SK-N-SH treated with all-trans-retinoic acid at 6 μM for 48 hours (cell line): Measurements from ENCODE around the gene IFIT5.

Experiments used
- CSDC2 ChIP-seq: fragments of 250-450 bp; sonication (Bioruptor Pico); IDR thresholded peaks from 2 replicates; pipeline ENCODE4 v1.5.0; 2020; ENCODE audit warnings: mild to moderate bottlenecking, moderate library complexity
- CSRNP3 ChIP-seq: fragments of 250-450 bp; sonication (Bioruptor Pico); IDR thresholded peaks from 2 replicates; pipeline ENCODE4 v1.5.1; 2021; ENCODE audit warnings: mild to moderate bottlenecking, moderate library complexity

GRCh38 chr10:89371987-89372386, 42.4 kb upstream of the IFIT5 start:
- TF ChIP-seq CSRNP3 (CRISPR knock-in tag) (no peak), CSDC2 (CRISPR knock-in tag) (no peak)
